Inflammatory macrophage treated with lipopolysaccharide for 1 hour (primary cell): ENCODE data around the gene MARS2.
"Not testable (repeated sequence)": the region's sequence is repeated elsewhere in the genome, so short reads cannot be mapped to it uniquely, and the experiment has no call there.

Source experiments
- DNase-seq, 2 donors: peaks; one replicate each; pipeline ENCODE4 v3.0.0-alpha.2; 2020 to 2022

The MARS2 gene

GRCh38 chr2:197705121-197705911, at the start of gene MARS2:
MARS2 (plus strand) TSS chr2:197705369; CDS start chr2:197705406, 37 bp downstream.
- peak; percentile 90 to 94 for DNase-seq

GRCh38 chr2:197657562-197657961, 47.6 kb upstream of the MARS2 start:
- no peak for DNase-seq

- DNase-seq: no peak
Observed at GRCh38 chr2:197661626-197662025, 43.5 kb upstream of the MARS2 start.

GRCh38 chr2:197666277-197666676, 38.9 kb upstream of the MARS2 start:
- DNase-seq: no peak

- no peak for DNase-seq
Observed at GRCh38 chr2:197668296-197668695, 36.9 kb upstream of the MARS2 start.

GRCh38 chr2:197669077-197669476, 36.1 kb upstream of the MARS2 start:
- no peak for DNase-seq

GRCh38 chr2:197672371-197672893, 32.7 kb upstream of the MARS2 start:
- no peak for DNase-seq

GRCh38 chr2:197673106-197673505, 32.1 kb upstream of the MARS2 start:
- no peak for DNase-seq

GRCh38 chr2:197673606-197674005, 31.6 kb upstream of the MARS2 start:
- no peak for DNase-seq

GRCh38 chr2:197674060-197674459, 31.1 kb upstream of the MARS2 start:
- no peak for DNase-seq

- no peak for DNase-seq
Observed at GRCh38 chr2:197674591-197674990, 30.6 kb upstream of the MARS2 start.

GRCh38 chr2:197675246-197675645, 29.9 kb upstream of the MARS2 start, which contains the start of gene RFTN2:
RFTN2 (minus strand) TSS chr2:197675587; CDS start chr2:197675458, 129 bp downstream.
- no peak for DNase-seq

GRCh38 chr2:197675711-197676188, 29.4 kb upstream of the MARS2 start:
- DNase-seq: no peak

GRCh38 chr2:197677056-197677455, 28.1 kb upstream of the MARS2 start:
- DNase-seq: no peak

- no peak for DNase-seq
Observed at GRCh38 chr2:197677483-197677882, 27.7 kb upstream of the MARS2 start.

- DNase-seq: not testable (repeated sequence)
Observed at GRCh38 chr2:197695206-197695605, 10.0 kb upstream of the MARS2 start.

GRCh38 chr2:197695971-197696370, 9.2 kb upstream of the MARS2 start:
- DNase-seq: not testable (repeated sequence)

GRCh38 chr2:197696571-197696970, 8.6 kb upstream of the MARS2 start:
- DNase-seq: not testable (repeated sequence)

- DNase-seq: not testable (repeated sequence)
Observed at GRCh38 chr2:197699724-197700123, 5.4 kb upstream of the MARS2 start.

- no peak for DNase-seq
Observed at GRCh38 chr2:197700960-197701359, 4.2 kb upstream of the MARS2 start.

GRCh38 chr2:197704434-197705120, 592 bp upstream of the MARS2 start:
- DNase-seq: no peak

- peak; percentile 11 to 25 for DNase-seq
Observed at GRCh38 chr2:197705912-197706838, 1.0 kb downstream of the MARS2 start.

GRCh38 chr2:197706839-197707207, 1.7 kb downstream of the MARS2 start:
- no peak for DNase-seq
